Activated naive CD4-positive, alpha-beta T cell (primary cell): ENCODE results near the gene ADPRM.
"Not testable (repeated sequence)": the region's sequence is repeated elsewhere in the genome, so short reads cannot be mapped to it uniquely, and the experiment has no call there.

Source experiments
- DNase-seq, 4 experiments: peaks; one replicate each; lab custom pipeline; 2025; lab: John Stamatoyannopoulos, UW

ADPRM gene

GRCh38 chr17:10697092-10698081 lies at the start of gene ADPRM, which contains the start of gene SCO1:
Gene ADPRM (plus strand): TSS chr17:10697594. CDS start chr17:10704927, 7,333 bp downstream.
Gene SCO1 (minus strand): TSS chr17:10697533. CDS start chr17:10697507, 26 bp downstream.
- DNase-seq: peak; percentile 67 to 82 (median 78)

DNA sequence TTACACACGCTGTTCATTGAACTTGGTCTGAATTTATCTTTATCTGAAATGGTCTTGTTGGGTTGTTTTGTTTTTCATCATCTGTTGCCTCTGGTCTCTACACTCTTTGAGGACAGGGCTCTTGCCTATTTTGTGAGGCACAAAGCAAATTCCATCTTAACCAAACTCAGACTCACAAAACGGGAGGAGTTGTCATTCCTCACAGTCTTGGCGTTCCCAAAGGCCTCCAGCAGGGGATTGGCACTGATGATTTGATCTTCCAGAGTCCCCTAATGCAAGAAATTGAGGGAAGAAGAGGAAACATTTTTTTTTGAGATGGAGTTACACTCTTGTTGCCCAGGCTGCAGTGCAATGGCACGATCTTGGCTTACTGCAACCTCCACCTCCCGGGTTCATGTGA lies 49.0 kb upstream of the ADPRM start:
- DNase-seq: no peak

DNA sequence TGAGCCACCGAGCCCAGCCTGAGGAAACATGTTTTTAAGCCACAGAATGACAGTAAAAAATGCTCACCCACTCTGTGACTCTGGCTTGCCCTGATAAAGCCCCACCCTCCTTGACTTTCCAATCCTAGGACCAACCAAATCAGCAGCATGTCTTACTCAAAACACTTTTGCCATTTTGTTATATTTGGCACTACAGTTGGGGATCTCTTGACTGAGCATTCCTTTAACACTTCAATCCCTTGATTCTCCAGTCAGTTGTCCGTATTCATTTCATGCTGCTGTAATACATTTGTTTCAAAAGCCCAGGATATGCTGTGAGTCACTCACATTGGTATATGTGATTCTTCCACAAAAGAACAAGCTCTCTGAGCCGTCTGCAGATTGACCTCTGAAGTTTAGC lies 48.4 kb upstream of the ADPRM start:
- no peak for DNase-seq

- no peak for DNase-seq
These were observed 47.8 kb upstream of the ADPRM start for GRCh38 chr17:10649602-10650001.

DNA sequence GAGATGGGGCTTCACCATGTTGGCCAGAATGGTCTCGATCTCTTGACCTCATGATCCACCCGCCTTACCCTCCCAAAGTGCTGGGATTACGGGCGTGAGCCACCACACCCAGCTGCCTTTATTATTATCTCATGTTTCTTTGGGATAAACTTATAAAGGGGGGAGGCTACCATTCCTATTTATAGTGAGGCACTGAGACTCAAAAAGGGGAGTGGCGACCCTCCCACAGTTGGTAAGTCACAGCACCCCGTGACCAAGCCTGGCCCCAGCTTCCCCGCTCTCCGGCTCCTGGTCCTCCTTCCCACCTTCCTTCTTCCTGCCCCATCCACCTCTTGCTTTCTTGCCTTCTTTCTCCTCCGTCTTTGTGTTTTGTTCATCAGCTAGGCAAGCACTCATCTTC lies 45.5 kb upstream of the ADPRM start:
- no peak for DNase-seq

DNA sequence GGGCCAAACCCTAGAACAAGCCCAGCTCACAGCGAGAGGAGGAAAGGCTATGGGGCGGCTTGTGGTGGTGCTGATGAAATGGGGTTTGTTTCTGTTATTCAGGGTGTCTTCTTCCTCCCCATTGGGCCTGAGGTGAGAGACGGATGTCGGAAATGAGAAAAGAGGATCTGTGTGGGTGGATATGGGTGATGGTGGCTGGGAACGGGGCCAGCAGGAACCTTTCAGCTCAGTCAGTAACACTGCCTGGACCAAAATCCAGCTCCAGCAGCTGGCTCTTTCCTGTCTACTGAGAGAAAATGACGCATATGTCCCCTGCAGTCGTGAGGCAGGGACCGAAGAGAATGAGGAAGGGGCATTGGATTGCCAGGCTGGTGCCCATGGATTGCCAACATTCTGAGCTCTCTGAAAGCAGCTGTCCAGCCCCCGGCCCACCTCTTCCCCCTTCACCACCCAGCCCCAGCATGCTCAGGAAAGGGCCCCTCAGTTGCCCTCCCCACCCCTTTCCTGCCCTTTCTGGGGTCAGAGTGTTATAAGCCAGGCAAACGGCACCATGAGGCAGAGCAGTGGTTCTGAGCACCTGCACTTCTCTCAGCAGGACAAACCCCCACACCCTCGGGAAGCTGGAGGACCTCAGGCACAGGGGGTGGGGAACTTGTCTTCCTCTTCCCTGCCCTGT lies 44.3 kb upstream of the ADPRM start:
- no peak for DNase-seq

GRCh38 chr17:10653987-10654386 lies 43.4 kb upstream of the ADPRM start:
- no peak for DNase-seq

DNA sequence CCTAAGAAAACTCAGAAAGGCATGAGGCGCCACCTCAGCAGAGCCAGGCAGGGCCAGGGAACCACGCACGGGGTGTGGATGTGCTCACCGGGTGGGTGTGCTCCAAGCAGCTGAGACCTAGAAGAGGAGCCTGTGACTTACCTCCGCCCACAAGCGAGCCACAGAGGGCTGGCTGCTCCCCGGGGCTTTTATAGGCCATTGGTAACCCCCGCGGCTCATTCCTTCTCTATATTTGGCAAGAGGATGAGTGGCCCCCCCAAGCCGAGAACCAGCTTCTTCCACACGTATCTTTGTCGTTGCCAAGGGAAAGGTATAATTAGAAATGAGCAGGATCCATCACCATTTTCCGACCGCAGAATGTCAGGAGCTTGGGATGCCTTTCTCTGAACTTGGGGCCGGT lies 40.2 kb upstream of the ADPRM start, which contains the start of gene MYH3:
MYH3 (minus strand) TSS at position 162 of the 400 bp plus-strand sequence. CDS start 2,245 bp downstream, outside the sequence.
- no peak for DNase-seq

- DNase-seq: no peak
These were observed 39.5 kb upstream of the ADPRM start for GRCh38 chr17:10657879-10658278.

- no peak for DNase-seq
These were observed 36.0 kb upstream of the ADPRM start for GRCh38 chr17:10661437-10661836.

DNA sequence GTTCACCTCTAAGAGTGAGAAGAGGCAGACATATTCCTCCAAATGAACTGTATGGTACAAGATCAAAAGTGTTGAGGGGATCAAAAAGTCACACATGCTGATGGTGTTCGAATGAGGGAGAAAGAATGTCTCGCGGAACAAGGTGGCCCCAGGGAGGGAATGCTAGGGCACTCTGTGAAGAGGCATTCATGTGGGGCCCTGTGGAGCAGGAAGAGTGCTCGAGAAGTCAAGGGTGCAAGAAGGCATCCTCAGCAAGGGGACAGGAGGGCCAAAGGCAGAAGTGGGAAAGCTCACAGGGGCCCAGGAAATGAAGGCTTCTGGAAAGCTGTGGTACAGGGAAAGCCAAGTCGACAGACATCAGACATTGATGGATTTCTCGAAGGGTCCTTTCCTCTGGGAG lies 34.2 kb upstream of the ADPRM start:
- DNase-seq: no peak

- no peak for DNase-seq
These were observed 32.8 kb upstream of the ADPRM start for GRCh38 chr17:10664571-10664970.

DNA sequence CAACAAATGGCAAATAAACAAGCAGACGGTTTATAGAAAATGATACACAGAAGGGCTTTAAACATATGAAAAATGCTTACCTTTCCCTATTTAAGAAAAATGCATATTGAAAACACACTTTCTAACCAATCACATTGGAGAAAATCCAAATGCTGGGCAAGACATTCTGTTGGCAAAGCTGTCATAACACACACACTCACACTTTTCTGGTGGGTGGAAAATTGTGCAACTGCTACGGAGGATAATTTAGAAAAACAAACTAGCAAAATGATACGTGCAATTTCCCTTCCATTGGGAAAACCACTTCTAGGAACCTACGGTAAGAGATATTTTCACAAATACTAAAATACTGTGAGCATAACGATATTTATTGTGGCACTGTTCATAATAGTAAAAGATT lies 30.5 kb upstream of the ADPRM start:
- no peak for DNase-seq

DNA sequence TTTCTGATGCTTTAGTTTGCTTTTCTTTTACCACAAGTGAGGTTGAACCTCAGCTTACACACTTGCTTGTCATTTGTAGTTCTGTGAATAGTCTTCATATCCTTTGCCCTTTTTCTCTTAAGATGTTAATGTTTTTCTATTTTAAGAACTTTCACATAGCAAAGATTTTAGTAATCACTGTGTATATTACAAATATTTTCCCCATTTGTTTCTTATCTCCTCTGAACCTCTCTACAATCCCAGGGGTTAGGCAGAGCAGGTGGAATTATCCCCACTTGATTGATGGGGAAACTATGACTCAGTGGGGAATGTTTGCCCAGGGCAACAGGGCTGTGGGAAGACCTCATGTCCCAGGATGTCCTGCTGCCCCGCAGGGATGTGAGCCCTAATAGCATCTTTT lies 28.6 kb upstream of the ADPRM start:
- no peak for DNase-seq

GRCh38 chr17:10673312-10673711 lies 24.1 kb upstream of the ADPRM start:
- no peak for DNase-seq

DNA sequence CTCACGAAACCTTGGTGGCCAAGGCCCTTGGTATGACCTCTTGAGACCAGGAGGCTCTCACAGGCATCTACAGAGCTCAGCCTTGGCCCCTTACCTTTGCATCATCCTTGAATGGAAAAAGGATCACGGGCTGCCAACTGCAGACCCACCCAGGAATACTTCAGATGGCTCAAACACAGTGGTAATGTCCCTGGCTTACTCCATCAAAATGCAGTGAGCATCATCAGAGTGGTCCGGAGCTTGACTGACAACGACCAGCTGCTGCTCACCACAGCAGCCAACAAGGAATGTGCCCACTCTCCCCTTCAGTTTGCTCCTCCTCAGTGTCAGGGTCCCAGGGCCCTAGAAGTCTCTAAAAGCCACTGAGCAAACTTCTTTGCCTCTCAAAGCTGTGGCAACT lies 22.7 kb upstream of the ADPRM start:
- DNase-seq: no peak

GRCh38 chr17:10681866-10682446 lies 15.4 kb upstream of the ADPRM start:
- no peak for DNase-seq

DNA sequence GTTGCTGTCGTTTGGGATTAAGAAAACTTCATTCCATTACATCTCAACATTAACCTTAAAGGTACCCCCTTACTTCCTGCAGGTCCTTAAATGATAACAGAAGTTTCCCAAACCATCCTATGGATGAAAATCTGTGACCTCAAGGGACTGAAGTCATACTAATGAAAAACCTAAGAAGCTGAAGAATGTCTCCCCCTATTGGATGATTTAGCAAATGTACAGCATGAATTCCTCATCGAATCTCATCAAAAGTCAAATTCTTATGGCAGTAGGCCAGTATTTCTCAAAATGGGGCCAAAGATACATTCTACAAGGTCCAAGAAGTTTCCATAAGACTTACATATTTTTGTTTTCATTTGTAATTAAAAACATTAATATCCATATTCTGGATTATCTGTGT lies 13.5 kb upstream of the ADPRM start:
- DNase-seq: no peak

DNA sequence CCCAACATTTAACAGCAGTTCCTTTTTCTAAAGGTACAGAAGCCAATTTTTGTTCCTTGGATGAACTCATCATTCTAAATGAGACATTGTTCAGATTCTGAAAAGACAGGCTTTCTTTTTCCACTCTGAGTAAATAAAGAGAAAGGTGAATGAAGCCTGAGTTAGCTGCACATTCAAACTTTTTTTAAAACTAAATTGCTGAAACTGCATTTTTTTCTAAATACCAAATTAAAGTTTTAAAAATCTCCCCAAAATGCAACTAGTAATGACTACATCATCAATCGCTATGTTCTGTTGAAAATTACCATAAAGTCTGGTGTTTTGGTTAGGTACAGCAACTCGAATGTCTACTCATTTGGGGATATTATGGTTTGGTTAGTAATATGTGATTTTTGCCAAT lies 9.9 kb upstream of the ADPRM start:
- no peak for DNase-seq

- not testable (repeated sequence) for DNase-seq
These were observed 1.5 kb upstream of the ADPRM start for GRCh38 chr17:10695875-10696407.

DNA sequence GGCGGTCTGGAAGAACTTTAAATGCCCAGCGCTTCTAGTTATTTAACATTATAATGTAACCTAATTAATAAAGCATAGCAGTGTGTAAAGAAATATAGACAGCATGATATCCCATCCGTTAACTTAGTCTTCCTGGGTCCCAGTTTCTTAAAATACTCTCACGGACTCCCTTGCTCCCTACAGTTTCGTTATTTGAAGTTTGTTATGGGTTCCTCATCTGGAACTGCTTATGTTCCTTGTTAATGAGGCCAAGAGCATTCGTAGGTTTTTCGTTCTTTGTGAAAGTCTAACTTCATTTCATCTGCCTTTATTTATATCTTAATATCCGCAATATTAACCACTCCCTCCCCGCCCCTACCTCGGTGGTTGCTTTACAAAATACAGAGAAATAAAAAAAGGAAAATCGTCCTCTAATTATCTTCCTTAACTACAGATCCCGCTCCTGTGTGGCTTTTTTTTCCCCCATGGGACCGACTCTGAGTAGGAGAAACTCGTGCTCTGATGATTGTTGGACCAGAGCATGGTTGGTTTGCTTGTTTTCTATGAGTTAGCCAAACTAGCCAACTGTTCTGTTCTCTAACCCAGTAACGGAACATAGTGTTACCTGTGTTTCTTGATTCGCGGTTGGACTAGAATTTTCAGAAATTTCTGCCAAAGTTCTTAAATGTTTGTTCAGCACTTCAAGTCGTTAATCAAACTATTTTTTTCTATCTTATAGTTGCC lies 863 bp downstream of the ADPRM start:
- no peak for DNase-seq

GRCh38 chr17:10699856-10700255 lies 2.5 kb downstream of the ADPRM start:
- no peak for DNase-seq
